ENCODE data around the gene GSTO1.

DNA sequence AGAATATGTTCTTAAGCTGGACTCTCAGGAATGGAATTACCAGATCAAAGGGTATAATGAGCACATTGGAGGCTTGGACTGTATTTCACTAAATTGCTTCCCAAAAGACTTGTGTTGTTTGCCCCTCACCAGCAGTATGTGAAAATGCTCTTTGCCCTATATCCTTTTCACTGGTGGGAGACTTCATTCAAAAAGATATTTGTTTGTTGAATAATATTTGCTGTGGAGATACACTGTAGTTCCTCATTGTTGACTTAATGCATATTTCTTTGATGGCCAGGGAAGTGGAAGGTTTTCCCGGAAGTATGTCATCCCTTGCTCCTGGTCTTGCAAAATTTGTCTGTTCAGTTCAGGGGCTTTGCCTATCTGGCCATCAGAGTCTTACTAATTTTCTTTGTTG is 33.7 kb downstream of the GSTO1 start:
- TF ChIP-seq, protein P1, sequence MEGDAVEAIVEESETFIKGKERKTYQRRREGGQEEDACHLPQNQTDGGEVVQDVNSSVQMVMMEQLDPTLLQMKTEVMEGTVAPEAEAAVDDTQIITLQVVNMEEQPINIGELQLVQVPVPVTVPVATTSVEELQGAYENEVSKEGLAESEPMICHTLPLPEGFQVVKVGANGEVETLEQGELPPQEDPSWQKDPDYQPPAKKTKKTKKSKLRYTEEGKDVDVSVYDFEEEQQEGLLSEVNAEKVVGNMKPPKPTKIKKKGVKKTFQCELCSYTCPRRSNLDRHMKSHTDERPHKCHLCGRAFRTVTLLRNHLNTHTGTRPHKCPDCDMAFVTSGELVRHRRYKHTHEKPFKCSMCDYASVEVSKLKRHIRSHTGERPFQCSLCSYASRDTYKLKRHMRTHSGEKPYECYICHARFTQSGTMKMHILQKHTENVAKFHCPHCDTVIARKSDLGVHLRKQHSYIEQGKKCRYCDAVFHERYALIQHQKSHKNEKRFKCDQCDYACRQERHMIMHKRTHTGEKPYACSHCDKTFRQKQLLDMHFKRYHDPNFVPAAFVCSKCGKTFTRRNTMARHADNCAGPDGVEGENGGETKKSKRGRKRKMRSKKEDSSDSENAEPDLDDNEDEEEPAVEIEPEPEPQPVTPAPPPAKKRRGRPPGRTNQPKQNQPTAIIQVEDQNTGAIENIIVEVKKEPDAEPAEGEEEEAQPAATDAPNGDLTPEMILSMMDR (optimal IDR thresholded peaks at IDR 0.05 in 1 of 3, IDR thresholded peaks at IDR 0.05 in 1 of 3, conservative IDR thresholded peaks at IDR 0.05 in 1 of 3; ENCODE audit: extremely low read depth in 1 of 3, insufficient read depth in 2 of 3, low read length in 3 of 3), result no peak
- no peak for TF ChIP-seq EZH2 (IDR thresholded peaks at IDR 0.05; ENCODE audit: low read length)
